Measurements from ENCODE around the gene RAPGEF1. TPM values are rescaled to one million over a fixed set of nuclear protein-coding genes. Genes with fewer than 3 reads are reported as not detected.
"Not testable (repeated sequence)": the region's sequence is repeated elsewhere in the genome, so short reads cannot be mapped to it uniquely, and the experiment has no call there.

RAPGEF1 gene
- total and polyA plus RNA-seq, 8 donors, result 17.1 to 62.6 (median 44.8) TPM

GRCh38 chr9:131657037-131657377 is 82.9 kb downstream of the RAPGEF1 start:
- TF ChIP-seq, protein P1, sequence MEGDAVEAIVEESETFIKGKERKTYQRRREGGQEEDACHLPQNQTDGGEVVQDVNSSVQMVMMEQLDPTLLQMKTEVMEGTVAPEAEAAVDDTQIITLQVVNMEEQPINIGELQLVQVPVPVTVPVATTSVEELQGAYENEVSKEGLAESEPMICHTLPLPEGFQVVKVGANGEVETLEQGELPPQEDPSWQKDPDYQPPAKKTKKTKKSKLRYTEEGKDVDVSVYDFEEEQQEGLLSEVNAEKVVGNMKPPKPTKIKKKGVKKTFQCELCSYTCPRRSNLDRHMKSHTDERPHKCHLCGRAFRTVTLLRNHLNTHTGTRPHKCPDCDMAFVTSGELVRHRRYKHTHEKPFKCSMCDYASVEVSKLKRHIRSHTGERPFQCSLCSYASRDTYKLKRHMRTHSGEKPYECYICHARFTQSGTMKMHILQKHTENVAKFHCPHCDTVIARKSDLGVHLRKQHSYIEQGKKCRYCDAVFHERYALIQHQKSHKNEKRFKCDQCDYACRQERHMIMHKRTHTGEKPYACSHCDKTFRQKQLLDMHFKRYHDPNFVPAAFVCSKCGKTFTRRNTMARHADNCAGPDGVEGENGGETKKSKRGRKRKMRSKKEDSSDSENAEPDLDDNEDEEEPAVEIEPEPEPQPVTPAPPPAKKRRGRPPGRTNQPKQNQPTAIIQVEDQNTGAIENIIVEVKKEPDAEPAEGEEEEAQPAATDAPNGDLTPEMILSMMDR (IDR thresholded peaks at IDR 0.05), result no peak
- Histone ChIP-seq H3K4me3 (no peak overlapping the region), H3K9me3 (no peaks in the 10 kb centered on the region), H3K36me3 (no peaks in the 10 kb centered on the region), H3K4me1 (peaks cover 36 to 66% (median 47%) of the 10 kb centered on the region in 3 donors), H3K27me3 (no peaks in the 10 kb centered on the region), H3K27ac (peak overlapping the region in 2 of 4 donors; percentile 85)
- intact Hi-C loops (cut with DNase I), result no loop called here
- DNase-seq (no peak), FAIRE-seq (no peak), ATAC-seq (peak in 1 of 4 donors; percentile 2)
- 61 to 63% methylated on average over 9 of the region's 9 CpGs for WGBS, 2 donors

- H3K27ac ChIP-seq, result peak overlapping the region in 3 of 4 donors; percentile 3 to 85 (median 85)
- WGBS, 2 donors, result 77 to 78% methylated on average over 9 of the region's 9 CpGs
- H3K36me3 ChIP-seq, result no peaks in the 10 kb centered on the region
- H3K27me3 ChIP-seq, result no peaks in the 10 kb centered on the region
- TF ChIP-seq, protein P1 (IDR thresholded peaks at IDR 0.05), result no peak
- intact Hi-C loops (cut with DNase I), result no loop called here
- peaks cover 36 to 68% (median 51%) of the 10 kb centered on the region in 3 donors for H3K4me1 ChIP-seq
- ATAC-seq (peak in 3 of 4 donors; percentile 3 to 45 (median 40)), FAIRE-seq (no peak), DNase-seq (peak in 1 of 6 donors; percentile 71)
- no peaks in the 10 kb centered on the region for H3K9me3 ChIP-seq
- H3K4me3 ChIP-seq, result no peak overlapping the region
Measured at GRCh38 chr9:131656356-131657036, 83.4 kb downstream of the RAPGEF1 start.

GRCh38 chr9:131654369-131654768 is 85.5 kb downstream of the RAPGEF1 start:
- H3K36me3 ChIP-seq; DNase-seq; H3K9me3 ChIP-seq; intact Hi-C loops (cut with DNase I); H3K27me3 ChIP-seq; H3K4me3 ChIP-seq; FAIRE-seq; ATAC-seq: not testable (repeated sequence)
- H3K27ac ChIP-seq, result peak overlapping the region; percentile 17 to 85 (median 70)
- H3K4me1 ChIP-seq, result peaks cover 34 to 69% (median 54%) of the 10 kb centered on the region in 3 donors
- 96 to 97% methylated on average over 5 of the region's 5 CpGs for WGBS, 2 donors

GRCh38 chr9:131651599-131651998 is 88.3 kb downstream of the RAPGEF1 start:
- no peak overlapping the region for H3K4me3 ChIP-seq
- ATAC-seq, result peak; percentile 10 to 40 (median 17)
- no peaks in the 10 kb centered on the region for H3K36me3 ChIP-seq
- H3K27ac ChIP-seq, result peak overlapping the region in 1 of 4 donors; percentile 31
- no peaks in the 10 kb centered on the region for H3K27me3 ChIP-seq
- no peak for FAIRE-seq
- H3K4me1 ChIP-seq, result peaks cover 7 to 42% (median 27%) of the 10 kb centered on the region in 3 donors
- 50 to 52% methylated on average over 3 of the region's 3 CpGs for WGBS, 2 donors
- intact Hi-C loops (cut with DNase I), result no loop called here
- TF ChIP-seq, protein P1 (IDR thresholded peaks at IDR 0.05), result no peak
- no peak for DNase-seq
- no peaks in the 10 kb centered on the region for H3K9me3 ChIP-seq

- FAIRE-seq (no peak), ATAC-seq (no peak), DNase-seq (no peak)
- H3K27ac ChIP-seq, result peak overlapping the region in 1 of 4 donors; percentile 31
- H3K4me3 ChIP-seq, result no peak overlapping the region
- H3K36me3 ChIP-seq, result no peaks in the 10 kb centered on the region
- H3K4me1 ChIP-seq, result peaks cover 5 to 39% (median 27%) of the 10 kb centered on the region in 3 donors
- TF ChIP-seq, protein P1 (IDR thresholded peaks at IDR 0.05), result no peak
- intact Hi-C loops (cut with DNase I), result no loop called here
- WGBS, 2 donors, result 96 to 98% methylated on average over 2 of the region's 2 CpGs
- no peaks in the 10 kb centered on the region for H3K27me3 ChIP-seq
- H3K9me3 ChIP-seq, result no peaks in the 10 kb centered on the region
Measured at GRCh38 chr9:131651160-131651559, 88.7 kb downstream of the RAPGEF1 start.
